DMS53 treated with DMSO at 0.1 percent for 48 hours (cell line): Measurements from ENCODE around the gene MAGEB18.

ENCODE experiments used
- DNase-seq: peaks from one replicate; lab custom pipeline; 2025; ENCODE audit not compliant: unreplicated experiment; lab: John Stamatoyannopoulos, UW

Gene MAGEB18

GRCh38 chrX:26138274-26138673 lies at the start of gene MAGEB18:
Gene MAGEB18, plus strand, starts transcription at chrX:26138343. Its CDS starts 643 bp downstream, at chrX:26138986.
- DNase-seq = no peak

- DNase-seq = no peak
Observed at GRCh38 chrX:26100421-26100920, 37.7 kb upstream of the MAGEB18 start.

GRCh38 chrX:26109142-26109541 lies 29.0 kb upstream of the MAGEB18 start:
- DNase-seq = no peak

- no peak for DNase-seq
Observed at GRCh38 chrX:26146024-26146423, 7.9 kb downstream of the MAGEB18 start.

GRCh38 chrX:26160301-26160700 lies 22.2 kb downstream of the MAGEB18 start, which contains the start of gene MAGEB6B:
Gene MAGEB6B, plus strand, starts transcription at chrX:26160601. Its CDS starts 0 bp downstream, at chrX:26160601.
- no peak for DNase-seq
